ENCODE data around the gene CAVIN1. TPM values are rescaled to one million over a fixed set of nuclear protein-coding genes. Genes with fewer than 3 reads are reported as not detected.
A peak's percentile ranks its signal among the peaks of the same experiment; 100 is the strongest.
"Not testable (repeated sequence)": the region's sequence is repeated elsewhere in the genome, so short reads cannot be mapped to it uniquely, and the experiment has no call there.

The CAVIN1 gene
- total RNA-seq, 4 donors from 2014 or later, result 16.3 to 94.9 (median 35.9) TPM

- H3K4me3 ChIP-seq, result peak overlapping the region; percentile 59 to 85 (median 76)
- H3K27me3 ChIP-seq, result no peaks in the 10 kb centered on the region
- peak; percentile 63 to 79 (median 67) for DNase-seq
- peak overlapping the region; percentile 87 to 97 (median 92) for H3K27ac ChIP-seq
- H3K9me3 ChIP-seq, result no peaks in the 10 kb centered on the region
- peaks cover 0 to 8% (median 0%) of the 10 kb centered on the region in 3 donors for H3K36me3 ChIP-seq
- TF ChIP-seq POLR2A (IDR thresholded peaks at IDR 0.05), result no peak
- TF ChIP-seq CTCF (IDR thresholded peaks at IDR 0.05), result peak in 4 of 6 experiments; percentile 11 to 27 (median 13)
- H3K4me1 ChIP-seq, result peaks cover 0 to 32% (median 11%) of the 10 kb centered on the region in 4 donors
Observed at GRCh38 chr17:42459256-42459800, 36.3 kb upstream of the CAVIN1 start.

- DNase-seq, result peak; percentile 95 to 98 (median 96)
- Histone ChIP-seq H3K27ac (peak within 1 kb of the TSS; percentile 87 to 97 (median 92)), H3K4me1 (peaks cover 0 to 29% (median 11%) of the 10 kb centered on the region in 4 donors), H3K27me3 (no peaks in the 10 kb centered on the region), H3K9me3 (no peaks in the 10 kb centered on the region), H3K4me3 (peak within 1 kb of the TSS; percentile 59 to 85 (median 76)), H3K36me3 (peaks cover 0 to 8% (median 0%) of the 10 kb centered on the region in 3 donors)
- no peak for TF ChIP-seq CTCF (IDR thresholded peaks at IDR 0.05)
- peak; percentile 74 to 82 for TF ChIP-seq POLR2A (IDR thresholded peaks at IDR 0.05)
Observed at GRCh38 chr17:42458497-42459255, 35.6 kb upstream of the CAVIN1 start, which contains the start of gene ATP6V0A1. TSS of gene ATP6V0A1 (plus strand) at chr17:42458878. CDS start at chr17:42460895, 2,017 bp downstream.

DNA sequence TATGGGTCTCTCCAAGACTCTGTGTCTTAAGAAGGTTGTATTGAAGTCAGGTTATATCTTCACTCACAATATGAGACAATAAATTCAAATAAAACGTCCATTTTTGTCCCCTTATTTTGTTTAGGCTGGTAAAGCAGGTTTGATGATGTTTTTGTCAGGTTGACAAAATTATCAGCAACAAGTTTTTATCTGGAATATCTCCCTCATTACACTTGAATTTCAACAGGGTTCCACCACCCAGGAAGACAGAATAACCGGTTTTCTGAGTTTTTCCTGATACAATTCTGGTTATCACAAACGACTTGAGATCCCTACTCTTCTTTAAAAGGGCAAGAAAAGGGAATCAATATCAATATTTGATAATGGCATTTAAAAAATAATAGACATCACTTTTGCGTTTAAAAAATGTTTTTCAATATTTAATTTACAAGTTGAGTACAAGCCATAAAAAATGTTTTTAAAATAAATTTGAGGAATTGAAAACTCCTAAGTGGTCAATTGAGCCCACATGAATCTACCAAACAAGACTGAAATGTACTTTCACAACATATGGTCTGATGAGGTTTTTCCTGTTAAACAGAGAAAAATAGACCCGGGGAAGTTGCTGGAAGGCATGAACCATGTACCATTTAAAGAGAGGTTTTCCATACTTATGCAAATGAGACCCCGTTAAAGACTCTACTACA, 34.2 kb upstream of the CAVIN1 start:
- TF ChIP-seq POLR2A (IDR thresholded peaks at IDR 0.05) (no peak), CTCF (IDR thresholded peaks at IDR 0.05) (no peak)
- H3K4me1 ChIP-seq, result peaks cover 0 to 29% (median 13%) of the 10 kb centered on the region in 4 donors
- peaks cover 0 to under 1% (median 0%) of the 10 kb centered on the region in 3 donors for H3K36me3 ChIP-seq
- no peak for DNase-seq
- H3K9me3 ChIP-seq, result no peaks in the 10 kb centered on the region
- H3K27me3 ChIP-seq, result no peaks in the 10 kb centered on the region
- peak overlapping the region; percentile 63 to 97 (median 90) for H3K27ac ChIP-seq
- no peak overlapping the region for H3K4me3 ChIP-seq

GRCh38 chr17:42456223-42457106, 33.4 kb upstream of the CAVIN1 start:
- peak overlapping the region; percentile 63 to 97 (median 75) for H3K27ac ChIP-seq
- no peak overlapping the region for H3K4me3 ChIP-seq
- no peak for TF ChIP-seq POLR2A (IDR thresholded peaks at IDR 0.05)
- TF ChIP-seq CTCF (IDR thresholded peaks at IDR 0.05), result no peak
- H3K27me3 ChIP-seq, result no peaks in the 10 kb centered on the region
- DNase-seq, result peak in 1 of 3 donors; percentile 37
- H3K4me1 ChIP-seq, result peaks cover 0 to 29% (median 13%) of the 10 kb centered on the region in 4 donors
- H3K9me3 ChIP-seq, result no peaks in the 10 kb centered on the region
- no peaks in the 10 kb centered on the region for H3K36me3 ChIP-seq

DNA sequence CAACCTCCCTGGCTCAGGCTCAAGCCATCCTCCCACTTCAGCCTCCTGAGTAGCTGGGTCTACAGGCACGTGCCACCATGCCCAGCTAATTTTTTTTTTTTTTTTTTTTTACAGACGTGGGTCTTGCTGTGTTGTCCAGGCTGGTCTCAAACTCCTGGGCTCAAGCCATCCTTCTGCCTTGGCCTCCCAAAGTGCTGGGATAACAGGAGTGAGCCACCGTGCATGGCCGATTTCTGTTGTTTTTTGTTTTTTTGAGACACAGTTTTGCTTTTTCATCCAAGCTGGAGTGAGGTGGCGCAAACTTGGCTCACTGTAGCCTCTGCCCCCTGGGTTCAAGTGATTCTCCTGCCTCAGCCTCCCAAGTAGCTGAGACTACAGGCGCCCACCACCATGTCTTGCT, 31.9 kb upstream of the CAVIN1 start:
- H3K9me3 ChIP-seq, H3K4me3 ChIP-seq, DNase-seq, H3K27ac ChIP-seq, H3K36me3 ChIP-seq, H3K27me3 ChIP-seq: not testable (repeated sequence)
- H3K4me1 ChIP-seq, result peaks cover 0 to 26% (median 11%) of the 10 kb centered on the region in 4 donors

All from Peyer's patch (tissue), 4 donors.